HG02642 (cell line): ENCODE measurements around the gene TMIGD1.

Source experiments
- ATAC-seq: cut with Tn5 transposase; IDR thresholded peaks from one replicate; pipeline ENCODE4 v1.9.1; 2021; ENCODE audit warnings: mild to moderate bottlenecking; ENCODE audit not compliant: unreplicated experiment, poor library complexity

The TMIGD1 gene

DNA sequence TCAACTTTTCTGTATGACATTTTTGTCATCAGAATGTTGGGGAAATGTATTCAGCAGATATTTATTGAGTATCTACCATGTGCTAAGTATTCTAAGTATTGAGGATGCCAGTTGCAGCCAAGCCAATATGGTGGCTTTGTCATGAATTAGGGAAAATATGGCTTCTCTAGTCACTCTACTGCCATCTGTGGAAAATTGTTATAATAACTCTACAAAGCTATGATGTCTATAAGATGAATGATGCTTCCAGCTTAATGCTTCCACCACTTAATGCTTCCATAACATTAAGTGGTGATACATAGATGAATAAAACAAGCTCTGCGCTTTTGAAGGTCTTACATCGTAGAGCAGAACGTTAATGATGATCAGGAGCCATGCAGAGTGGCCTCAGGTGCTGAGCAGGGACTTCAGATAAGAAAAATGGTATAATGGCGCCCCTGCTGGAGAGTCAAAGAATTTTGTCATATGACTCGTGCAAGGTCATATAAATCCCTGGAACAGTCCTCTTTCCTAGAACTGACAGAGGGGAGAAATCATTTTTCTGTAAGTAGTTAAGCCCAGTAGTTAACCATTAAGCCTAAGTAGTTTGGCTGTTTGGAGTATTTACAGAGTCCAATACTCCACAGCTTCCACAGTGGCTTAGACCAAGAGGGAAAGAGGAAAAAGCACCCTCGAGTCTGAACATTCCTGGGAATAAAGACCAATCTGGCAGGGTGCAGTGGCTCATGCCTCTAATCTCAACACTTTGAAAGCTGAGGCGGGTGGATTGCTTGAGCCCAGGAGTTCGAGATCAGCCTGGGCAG lies 2.7 kb upstream of the TMIGD1 start:
- ATAC-seq = no peak

DNA sequence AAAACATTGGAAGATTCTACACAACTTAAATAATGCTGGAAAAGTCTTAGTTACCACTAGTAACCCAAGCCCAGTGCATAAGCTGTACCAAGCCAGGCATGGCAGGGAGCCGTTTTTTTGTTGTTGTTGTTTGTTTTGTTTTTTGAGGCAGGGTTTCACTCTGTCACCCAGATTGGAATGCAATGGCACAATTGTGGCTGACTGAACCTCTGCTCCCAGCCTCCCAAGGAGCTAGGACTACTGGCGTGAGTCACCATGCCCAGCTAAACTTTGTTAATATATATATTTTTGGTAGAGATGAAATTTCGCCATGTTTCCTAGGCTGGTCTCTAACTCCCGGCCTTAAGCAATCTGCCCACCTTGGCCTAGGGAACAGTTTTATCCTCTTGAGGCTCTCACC lies 564 bp upstream of the TMIGD1 start:
- ATAC-seq = no peak

DNA sequence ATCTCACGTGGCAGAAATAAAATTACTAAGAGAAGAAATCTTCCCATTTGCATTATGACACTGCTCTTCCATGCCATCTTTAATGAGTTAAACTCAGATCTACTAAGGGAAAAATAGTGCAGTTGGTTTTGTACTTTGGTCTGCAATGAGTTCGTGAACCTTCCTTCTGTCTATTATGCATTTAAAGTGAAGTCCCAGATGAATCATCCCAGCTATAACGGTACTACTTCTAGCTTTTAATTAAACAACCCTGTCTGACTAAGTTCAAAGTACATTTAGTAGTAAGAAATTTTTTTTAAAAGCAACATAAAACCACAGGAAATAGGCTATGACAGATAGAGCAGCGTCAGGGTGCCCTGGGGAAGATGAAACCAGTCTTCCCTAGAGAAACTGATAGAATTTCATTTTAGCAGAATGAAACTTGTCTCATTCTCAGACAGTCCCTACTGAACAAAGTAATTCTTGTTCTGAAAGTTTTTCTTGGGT lies 1.8 kb downstream of the TMIGD1 start:
- ATAC-seq = peak; percentile 47

DNA sequence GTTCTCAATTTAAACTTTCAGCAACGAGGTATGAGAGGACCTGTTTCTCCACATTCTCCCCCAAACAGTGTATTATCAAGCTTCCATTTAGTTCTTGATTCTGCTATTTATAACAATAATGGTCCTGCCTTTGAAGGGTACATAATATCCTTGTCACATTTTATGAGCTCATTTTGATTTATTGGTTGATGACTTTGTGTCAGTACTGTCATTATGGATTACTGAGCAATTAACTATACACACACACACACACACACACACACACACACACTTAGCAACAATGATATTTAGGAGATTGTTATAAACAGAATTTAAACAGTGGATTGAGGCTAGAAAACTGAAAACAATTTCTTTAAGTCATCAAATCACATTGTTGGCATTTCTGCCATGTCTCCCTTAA lies 7.0 kb downstream of the TMIGD1 start:
- no peak for ATAC-seq

DNA sequence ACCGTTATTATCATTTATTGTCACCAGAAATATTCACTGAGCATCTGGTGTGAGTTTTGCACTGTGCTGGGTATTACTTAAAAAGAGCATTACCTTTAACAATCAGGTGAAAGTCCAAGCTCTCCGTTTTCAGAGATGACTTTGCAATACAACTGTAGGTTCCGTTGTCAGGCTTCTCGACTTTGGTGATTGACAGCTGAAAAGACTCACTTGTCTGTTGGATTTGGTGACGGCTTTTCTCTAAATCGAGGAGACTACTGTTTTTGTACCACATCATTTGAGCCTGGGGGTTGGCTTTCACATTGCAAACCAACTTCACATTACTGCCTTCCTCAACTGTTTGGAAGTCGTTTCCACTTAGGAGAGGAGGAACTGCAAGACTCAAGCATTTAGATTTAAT lies 9.1 kb downstream of the TMIGD1 start:
- no peak for ATAC-seq

DNA sequence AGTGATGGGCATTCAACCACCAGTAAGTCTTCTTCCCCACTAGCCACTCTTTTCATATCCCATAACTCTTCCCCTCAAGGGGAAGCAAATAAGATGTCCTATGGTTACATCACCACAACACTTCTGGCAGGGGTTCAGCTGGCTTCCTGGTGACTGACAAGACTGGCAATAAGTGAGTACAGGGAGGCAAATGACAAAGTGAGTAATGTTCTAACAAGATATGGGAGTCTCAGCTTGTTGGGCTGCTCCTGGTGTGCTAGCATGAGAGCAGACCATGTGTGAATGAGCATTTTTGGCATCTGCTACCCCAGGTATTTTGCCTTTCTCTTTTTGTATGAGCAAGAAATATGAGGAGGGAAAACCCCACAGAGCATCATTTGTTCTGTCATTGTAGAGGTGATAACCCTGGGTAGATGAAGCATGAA lies 9.9 kb downstream of the TMIGD1 start:
- ATAC-seq = no peak

DNA sequence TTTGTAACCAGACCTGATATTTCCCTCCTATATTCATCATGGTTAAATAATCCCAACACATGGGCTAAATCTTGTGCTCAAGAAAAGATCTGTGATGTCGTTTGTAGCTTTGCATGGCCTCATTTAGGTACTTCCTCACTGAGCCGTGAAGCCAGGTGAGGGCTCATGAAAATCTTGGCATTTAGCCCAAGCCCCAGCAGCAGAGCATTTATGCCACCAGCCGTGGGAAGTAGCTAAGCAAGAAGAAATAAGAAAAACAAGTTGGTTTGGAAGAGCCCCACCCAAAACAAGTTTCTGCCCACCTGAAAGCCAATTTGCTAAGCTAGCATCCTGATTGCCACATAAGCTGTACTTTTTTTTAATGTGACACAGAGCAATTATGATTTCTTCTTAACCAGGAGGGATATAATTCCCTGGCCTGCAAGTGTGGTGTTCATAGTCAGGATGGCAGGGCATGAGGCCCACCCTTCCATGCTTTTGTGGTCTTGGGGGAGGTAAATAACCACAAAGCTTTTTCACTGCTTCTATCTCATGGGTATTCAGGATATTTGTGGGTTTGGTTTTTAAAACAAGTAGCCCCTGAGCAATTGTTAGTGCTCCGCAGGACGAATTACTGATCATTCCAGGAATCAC lies 10.5 kb downstream of the TMIGD1 start:
- no peak for ATAC-seq

DNA sequence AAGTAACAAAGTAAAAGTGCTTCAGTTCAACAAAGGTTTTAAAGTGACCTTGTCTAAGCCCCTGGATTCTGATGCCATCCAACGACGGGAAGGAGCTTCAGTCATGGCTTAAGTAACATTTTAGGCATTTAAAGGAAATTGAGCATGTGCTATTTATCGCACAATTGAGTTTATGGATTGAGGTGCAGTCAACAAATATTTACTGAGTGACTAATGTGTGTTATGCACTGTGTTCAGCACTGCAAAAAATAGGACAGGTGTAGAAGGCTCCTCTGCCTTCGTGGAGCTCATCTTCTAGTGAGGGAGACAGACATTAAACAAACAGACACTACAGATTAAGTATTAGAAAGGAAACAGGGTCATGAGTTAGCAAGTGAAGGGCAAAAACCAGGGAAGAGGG lies 12.5 kb downstream of the TMIGD1 start:
- ATAC-seq = no peak

DNA sequence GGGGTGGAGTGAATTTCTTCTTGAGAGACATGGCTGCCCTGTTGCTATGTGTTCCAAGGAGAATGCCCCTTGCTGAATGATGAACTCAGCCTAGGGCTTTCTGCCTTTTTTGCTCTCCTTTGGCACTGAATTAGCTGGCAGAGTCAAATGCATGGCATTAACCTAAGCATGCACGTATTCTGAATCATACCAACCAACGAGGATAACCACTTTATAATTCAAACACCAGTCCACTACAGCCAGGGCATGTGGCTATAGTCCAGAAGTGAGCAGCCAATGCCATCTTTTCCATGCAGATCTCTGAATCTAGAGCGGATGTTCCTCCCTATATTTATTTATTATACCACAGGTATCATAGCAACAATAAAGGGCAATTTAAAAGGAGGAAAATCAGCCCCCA lies 15.7 kb downstream of the TMIGD1 start:
- no peak for ATAC-seq

DNA sequence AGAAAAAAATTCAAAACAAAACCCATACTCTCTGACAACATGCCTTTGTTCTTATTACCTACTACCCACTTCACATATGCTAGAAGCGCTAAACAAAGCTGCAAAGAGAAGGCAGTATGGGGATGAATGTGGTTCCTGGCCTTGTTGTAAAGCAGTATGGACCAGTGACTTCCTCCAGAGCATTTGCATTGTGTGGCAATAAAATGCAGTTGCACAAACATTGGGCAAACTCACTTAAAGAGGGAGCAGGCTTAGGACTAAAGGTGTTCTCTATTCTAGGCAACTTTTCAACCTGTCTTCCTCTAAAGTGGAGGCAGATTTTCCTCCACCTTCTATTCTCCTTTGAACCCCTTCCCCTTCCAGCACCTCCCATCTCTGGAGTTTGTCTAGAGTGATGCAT lies 17.1 kb downstream of the TMIGD1 start:
- ATAC-seq = no peak

DNA sequence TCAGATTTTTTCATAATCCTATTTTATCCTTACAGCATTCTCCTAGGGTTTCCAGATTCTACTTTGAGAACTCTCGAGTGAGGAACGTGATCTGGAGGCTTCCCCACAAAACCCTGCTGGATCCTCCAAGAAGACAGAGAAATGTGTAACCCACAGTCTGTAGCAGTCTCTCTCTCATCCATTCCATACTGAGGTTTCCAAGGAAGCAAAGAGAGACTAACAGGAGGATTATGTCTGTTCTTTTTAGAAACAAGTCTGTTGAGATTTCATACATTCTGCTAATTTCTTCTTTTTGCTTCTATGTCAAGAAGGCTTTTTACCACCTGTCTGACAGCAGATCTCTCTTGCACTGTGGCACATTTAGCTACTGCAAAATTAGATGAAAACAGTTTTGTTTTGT lies 18.8 kb downstream of the TMIGD1 start:
- ATAC-seq = no peak

DNA sequence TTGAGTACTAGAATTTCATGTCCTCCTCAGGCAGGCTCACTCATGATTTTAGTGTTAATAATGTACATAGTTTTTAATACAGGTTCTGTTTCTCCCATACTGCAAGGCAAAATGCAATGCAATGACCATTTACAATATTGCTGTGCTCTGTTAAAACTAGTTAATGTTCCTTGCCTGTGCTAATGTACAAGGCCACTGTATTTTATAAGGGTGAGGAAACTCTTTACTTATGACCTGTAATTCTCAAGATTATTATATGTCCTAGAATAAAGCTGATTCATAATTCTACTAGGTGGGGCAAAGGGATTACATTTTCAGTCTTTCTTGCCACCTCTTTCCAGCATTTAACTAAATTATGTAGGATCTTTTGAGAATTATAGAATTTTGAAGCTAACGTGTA lies 19.4 kb downstream of the TMIGD1 start:
- no peak for ATAC-seq

DNA sequence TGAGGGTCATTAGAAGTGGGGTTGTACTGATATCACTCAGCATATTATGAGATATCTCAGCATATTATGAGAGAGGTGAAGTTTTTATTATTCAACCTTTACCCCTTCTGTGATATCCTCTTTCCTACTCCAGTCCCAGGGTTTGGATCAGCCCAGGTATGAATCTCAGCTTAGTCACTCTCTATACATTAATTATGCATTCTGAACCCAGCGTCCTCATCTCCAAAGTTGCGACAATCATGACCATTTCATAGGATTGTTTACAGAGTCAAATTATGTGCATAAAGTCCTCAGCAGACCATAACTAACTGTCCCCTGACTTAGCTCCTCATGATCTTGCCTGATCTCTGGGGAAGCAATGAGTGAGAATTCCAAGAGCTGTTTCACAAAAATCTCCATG lies 21.6 kb downstream of the TMIGD1 start:
- ATAC-seq = no peak

DNA sequence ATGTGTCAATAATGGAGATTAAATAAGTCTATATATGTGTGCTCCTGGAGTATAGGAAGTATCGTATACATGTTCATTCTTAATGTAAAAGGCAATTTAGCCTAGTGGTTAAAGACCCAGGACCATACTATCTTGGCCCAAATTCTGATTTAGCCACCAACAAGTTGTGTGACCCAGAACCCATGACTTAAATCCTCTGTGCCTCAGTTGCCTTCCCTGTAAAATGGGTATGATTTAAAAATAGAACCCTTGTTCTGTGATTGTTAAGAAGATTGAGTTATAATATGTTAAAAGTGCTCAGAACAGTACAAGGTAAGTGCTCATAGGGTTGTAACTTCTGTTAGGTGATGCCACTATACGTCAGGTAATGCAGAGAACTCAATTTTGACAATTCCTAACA lies 23.3 kb downstream of the TMIGD1 start:
- ATAC-seq = no peak

DNA sequence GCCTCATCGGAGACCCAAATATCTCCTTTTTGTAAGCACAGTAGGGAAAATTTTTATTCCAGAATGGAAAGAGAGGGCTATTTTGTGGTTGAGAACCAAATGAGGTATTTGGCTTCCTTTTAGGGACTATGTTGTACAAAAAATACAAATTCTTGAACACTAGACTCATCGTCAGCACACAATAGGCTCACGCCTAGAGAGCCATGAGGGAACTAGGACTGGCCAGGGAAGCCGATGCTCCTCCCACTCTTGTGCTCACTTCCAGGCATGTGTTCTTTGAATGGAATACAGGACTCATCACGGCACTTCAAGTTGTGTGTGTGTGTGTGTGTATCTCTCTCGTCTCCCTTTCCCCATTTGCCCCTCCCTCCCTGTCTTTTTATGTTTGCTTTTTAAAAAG lies 24.3 kb downstream of the TMIGD1 start:
- no peak for ATAC-seq

DNA sequence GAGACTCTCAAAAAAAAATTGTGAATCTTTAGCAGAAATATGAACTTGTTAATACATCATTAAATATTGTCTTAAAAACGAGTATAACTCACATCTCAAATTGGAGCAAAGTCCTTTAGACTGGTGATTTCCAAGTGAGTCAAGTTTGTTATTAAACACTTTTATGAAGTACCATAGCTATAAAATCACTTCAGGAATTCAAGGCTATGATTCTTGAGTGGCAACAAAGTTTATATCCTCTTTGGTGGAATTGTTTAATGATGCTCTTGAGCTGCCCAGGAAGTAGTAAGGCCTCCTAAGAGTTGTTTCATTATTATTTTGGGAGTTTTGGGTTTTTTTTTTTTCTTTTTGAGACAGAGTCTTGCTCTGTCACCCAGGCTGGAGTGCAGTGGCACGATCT lies 25.5 kb downstream of the TMIGD1 start:
- no peak for ATAC-seq

DNA sequence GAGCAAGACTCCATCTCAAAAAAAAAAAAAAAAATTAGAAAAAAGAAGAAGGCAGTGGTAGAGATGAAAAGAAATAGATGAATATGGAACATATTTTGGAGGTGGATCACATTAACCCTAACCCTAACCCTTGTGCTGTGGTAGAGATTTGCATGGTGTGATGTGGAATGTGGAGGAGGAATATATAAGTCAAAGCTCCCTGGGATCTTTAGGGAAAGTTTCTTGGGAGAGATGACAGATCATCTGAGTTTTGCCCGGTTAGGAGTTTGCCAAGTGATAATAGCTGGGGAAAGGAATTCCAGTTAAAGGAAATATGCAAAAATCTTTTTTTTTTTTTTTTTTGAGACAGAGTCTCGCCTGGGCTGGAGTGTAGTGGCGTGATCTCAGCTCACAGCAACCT lies 29.1 kb downstream of the TMIGD1 start:
- ATAC-seq = no peak

DNA sequence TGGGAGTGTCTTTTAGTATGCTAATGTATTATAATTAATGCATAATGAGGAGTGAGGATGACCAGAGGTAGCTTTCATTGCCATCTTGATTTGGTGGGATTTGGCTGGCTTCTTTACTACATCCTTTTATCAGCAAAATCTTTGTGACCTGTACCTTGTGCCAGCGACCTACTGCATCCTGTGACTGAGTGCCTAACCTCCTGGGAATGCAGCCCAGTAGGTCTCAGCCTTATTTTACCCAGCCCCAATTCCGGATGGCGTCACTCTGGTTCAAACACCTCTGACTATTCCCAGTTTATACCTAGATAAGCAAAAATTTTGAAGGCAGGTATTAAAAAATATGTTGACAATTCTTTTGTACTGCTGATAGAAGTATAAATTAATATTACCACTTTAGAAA lies 31.6 kb downstream of the TMIGD1 start:
- ATAC-seq = no peak

DNA sequence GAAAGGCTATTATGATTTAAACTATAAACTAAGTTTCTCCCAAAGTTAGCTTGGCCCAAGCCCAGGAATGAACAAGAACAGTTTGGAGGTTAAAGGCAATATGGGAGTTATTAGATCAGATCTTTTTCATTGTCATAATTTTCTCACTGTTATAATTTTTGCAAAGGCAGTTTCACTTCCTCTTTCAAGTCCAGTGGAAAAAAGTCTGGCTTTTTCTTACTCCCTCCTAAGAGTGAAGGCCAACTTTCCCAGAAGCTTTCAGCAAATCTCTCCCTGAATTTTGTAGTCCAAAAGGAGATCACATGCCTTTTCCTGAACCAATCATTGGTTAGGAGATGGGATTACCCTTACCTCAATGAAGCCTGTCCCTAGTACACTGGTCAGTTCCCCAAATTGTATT lies 33.0 kb downstream of the TMIGD1 start:
- ATAC-seq = no peak

DNA sequence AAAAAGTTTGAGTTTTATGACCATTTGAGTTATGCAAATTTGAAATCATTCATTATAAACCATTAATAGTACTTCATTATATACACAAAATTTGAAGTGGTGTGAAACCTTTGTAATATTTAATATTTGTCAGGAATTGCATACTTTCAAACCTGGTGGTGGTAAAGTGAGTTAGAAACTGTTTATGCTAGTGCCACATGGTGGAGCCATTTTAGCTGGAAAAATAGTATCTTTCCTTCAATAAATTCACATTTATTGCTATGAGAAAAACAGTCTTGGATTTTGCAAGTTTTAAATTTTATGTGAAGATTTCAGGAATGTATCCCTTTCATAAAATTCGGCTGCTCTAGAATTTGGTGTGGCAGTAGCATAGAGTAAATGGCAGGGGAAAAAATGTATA lies 34.9 kb downstream of the TMIGD1 start:
- ATAC-seq = no peak

DNA sequence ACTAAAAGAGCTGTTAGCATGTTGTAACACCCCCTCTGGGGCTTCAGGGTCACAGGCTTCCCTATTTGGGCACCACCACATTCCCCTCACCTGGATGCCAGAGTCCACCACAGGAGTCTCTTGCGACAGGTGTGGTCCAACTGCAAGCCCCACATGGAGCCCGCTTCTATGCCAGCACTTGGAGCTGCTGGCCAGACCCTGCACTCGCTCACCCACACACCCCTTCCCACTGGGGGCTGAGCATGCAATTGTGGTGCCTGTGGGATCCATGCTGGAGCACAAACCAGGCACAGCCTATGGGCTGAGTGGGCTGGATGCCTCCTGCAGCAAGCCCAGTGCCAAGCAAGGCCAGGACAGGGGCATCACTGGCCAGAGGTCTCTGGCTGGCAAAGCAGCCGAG lies 36.1 kb downstream of the TMIGD1 start:
- ATAC-seq = no peak

DNA sequence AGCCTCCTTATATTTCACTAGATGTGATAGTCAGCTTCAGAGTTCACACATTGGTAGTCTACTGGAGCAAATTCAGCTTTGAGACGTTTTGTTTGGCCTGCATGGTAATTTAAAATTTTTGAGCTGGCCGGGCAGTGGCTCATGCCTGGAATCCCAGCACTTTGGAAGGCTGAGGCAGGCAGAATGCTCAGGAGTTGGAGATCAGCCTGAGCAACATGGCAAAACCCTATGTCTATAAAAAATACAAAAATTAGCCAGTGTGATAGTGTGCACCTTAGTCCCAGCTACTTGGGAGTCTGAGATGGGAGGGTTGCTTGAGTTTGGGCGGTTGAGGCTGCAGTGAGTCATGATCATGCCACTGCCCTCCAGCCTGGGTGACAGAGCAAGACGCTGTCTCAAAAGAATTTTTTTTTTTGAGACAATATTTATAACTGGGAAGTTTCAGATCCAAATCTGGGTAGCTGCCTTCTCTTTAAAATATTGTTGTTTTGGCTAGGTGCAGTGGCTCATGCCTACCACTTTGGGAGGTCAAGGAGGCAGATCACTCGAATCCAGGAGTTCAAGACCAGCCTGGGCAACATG lies 37.3 kb downstream of the TMIGD1 start:
- no peak for ATAC-seq
